Fibroblast of lung (primary cell): Measurements from ENCODE around the gene BORCS6. TPM values are rescaled to one million over a fixed set of nuclear protein-coding genes. Genes with fewer than 3 reads are reported as not detected.
A peak's percentile ranks its signal among the peaks of the same experiment; 100 is the strongest.

ENCODE experiments used
- DNase-seq, 2 donors: peaks; one replicate each; pipeline versions ENCODE4 v3.0.0 to v3.0.0-alpha.2; 2010; ENCODE audit warnings: low read depth in 2 of 2
- H2AFZ ChIP-seq: 2 replicates; pipeline ENCODE4 v1.5.1; 2012; ENCODE audit warnings: low read length, control low read depth, inconsistent platforms
- H3K27ac ChIP-seq: 2 replicates; pipeline ENCODE4 v1.5.1; 2011; ENCODE audit warnings: low read length, control low read depth; ENCODE audit not compliant: insufficient read depth
- H3K27me3 ChIP-seq: 2 replicates; pipeline ENCODE4 v1.5.1; 2011; ENCODE audit warnings: mild to moderate bottlenecking, low read length; ENCODE audit not compliant: control insufficient read depth, insufficient read depth
- H3K36me3 ChIP-seq: 2 replicates; pipeline ENCODE4 v1.5.1; 2011; ENCODE audit warnings: low read length; ENCODE audit not compliant: control insufficient read depth, insufficient read depth
- H3K4me1 ChIP-seq: 2 replicates; pipeline ENCODE4 v1.5.1; 2011; ENCODE audit warnings: low read length; ENCODE audit not compliant: control insufficient read depth, insufficient read depth; ENCODE audit errors: extremely low read depth
- H3K4me2 ChIP-seq: 2 replicates; pipeline ENCODE4 v1.5.1; 2011; ENCODE audit warnings: low read length, control low read depth; ENCODE audit not compliant: insufficient read depth; ENCODE audit errors: extremely low read depth
- H3K4me3 ChIP-seq, 4 experiments: fragments of 200-600 bp in 1 of 4; sonication (generic) in 1 of 4; replicated peaks in 1 of 4; 2 replicates each; pipeline ENCODE4 v1.5.1; 2011 to 2016; ENCODE audit warnings: low read length in 4 of 4, low read depth in 3 of 4, mild to moderate bottlenecking in 3 of 4, control low read depth in 2 of 4, inconsistent platforms in 1 of 4, mixed read lengths in 1 of 4; ENCODE audit not compliant: insufficient read depth in 1 of 4; ENCODE audit errors: control extremely low read depth in 1 of 4
- H3K79me2 ChIP-seq: 2 replicates; pipeline ENCODE4 v1.5.1; 2012; ENCODE audit warnings: mild to moderate bottlenecking, low read length, inconsistent platforms; ENCODE audit not compliant: control insufficient read depth, insufficient read depth
- H3K9ac ChIP-seq: 2 replicates; pipeline ENCODE4 v1.5.1; 2011; ENCODE audit warnings: mild to moderate bottlenecking, low read length, control low read depth; ENCODE audit not compliant: insufficient read depth
- H3K9me3 ChIP-seq: 2 replicates; pipeline ENCODE4 v1.5.1; 2012; ENCODE audit warnings: low read depth, low read length; ENCODE audit not compliant: control insufficient read depth, insufficient read depth
- H4K20me1 ChIP-seq: 2 replicates; pipeline ENCODE4 v1.5.1; 2011; ENCODE audit warnings: low read length; ENCODE audit not compliant: control insufficient read depth, insufficient read depth; ENCODE audit errors: extremely low read depth
- CTCF ChIP-seq, 2 donors: IDR thresholded peaks in 1 of 2; conservative IDR thresholded peaks in 1 of 2; 1 replicate in 1 of 2; 2 replicates in 1 of 2; pipeline ENCODE4 v1.5.1; 2011 to 2012; ENCODE audit warnings: low read length in 2 of 2, control low read depth in 1 of 2, inconsistent platforms in 1 of 2, low read depth in 1 of 2, mild to moderate bottlenecking in 1 of 2
- EZH2 ChIP-seq: IDR thresholded peaks from 2 replicates; pipeline ENCODE4 v1.5.1; 2012; ENCODE audit warnings: low read length, control low read depth, mild to moderate bottlenecking; ENCODE audit errors: missing control alignments
- polyA plus RNA-seq, 2 donors: library from polyadenylated mRNA; depleted of rRNA in 1 of 2; stranded (reverse) in 1 of 2; unstranded in 1 of 2; fragments of >200 nt; gene quantifications; 2 replicates each; pipeline ENCODE4 v1.2.1, GENCODE V29; 2011 to 2012; ENCODE audit warnings: missing spikeins in 1 of 2
- total RNA-seq: library from RNA; depleted of rRNA; stranded (reverse); fragments of >200 nt; gene quantifications from 2 replicates; pipeline ENCODE4 v1.2.1, GENCODE V29; 2014

Gene BORCS6
- total and polyA plus RNA-seq, 2 donors (not counting 1 experiment from before 2014, with no cell fraction given), result 2.9 to 11.4 TPM

- DNase-seq, result no peak
- no peak overlapping the region for H2AFZ ChIP-seq
- H3K4me3 ChIP-seq, result no peak overlapping the region
- no peak overlapping the region for H3K27ac ChIP-seq
- H4K20me1 ChIP-seq, result no peaks in the 10 kb centered on the region
- no peaks in the 10 kb centered on the region for H3K27me3 ChIP-seq
- H3K79me2 ChIP-seq, result peaks cover under 1% of the 10 kb centered on the region
- no peak overlapping the region for H3K9ac ChIP-seq
- no peaks in the 10 kb centered on the region for H3K9me3 ChIP-seq
- no peak for TF ChIP-seq CTCF (conservative IDR thresholded peaks at IDR 0.05 in 1 of 2, IDR thresholded peaks at IDR 0.05 in 1 of 2; ENCODE audit: low read depth in 1 of 2, low read length in 2 of 2)
- no peak for TF ChIP-seq EZH2
- no peak overlapping the region for H3K4me2 ChIP-seq
- peaks cover 23% of the 10 kb centered on the region for H3K4me1 ChIP-seq
- no peaks in the 10 kb centered on the region for H3K36me3 ChIP-seq
Observed at GRCh38 chr17:8167526-8167925, 22.5 kb downstream of the BORCS6 start.

- DNase-seq, result no peak
- H3K4me1 ChIP-seq, result peaks cover 25% of the 10 kb centered on the region
- H3K4me2 ChIP-seq, result no peak overlapping the region
- no peak overlapping the region for H3K9ac ChIP-seq
- no peak overlapping the region for H2AFZ ChIP-seq
- H3K36me3 ChIP-seq, result peaks cover under 1% of the 10 kb centered on the region
- H3K9me3 ChIP-seq, result no peaks in the 10 kb centered on the region
- no peak overlapping the region for H3K27ac ChIP-seq
- H3K27me3 ChIP-seq, result no peaks in the 10 kb centered on the region
- no peak overlapping the region for H3K4me3 ChIP-seq
- H3K79me2 ChIP-seq, result peaks cover 9% of the 10 kb centered on the region
- H4K20me1 ChIP-seq, result no peaks in the 10 kb centered on the region
- TF ChIP-seq CTCF (conservative IDR thresholded peaks at IDR 0.05 in 1 of 2, IDR thresholded peaks at IDR 0.05 in 1 of 2; ENCODE audit: low read depth in 1 of 2, low read length in 2 of 2) (no peak), EZH2 (no peak)
Observed at GRCh38 chr17:8166731-8167130, 23.2 kb downstream of the BORCS6 start.

- Histone ChIP-seq H3K4me3 (no peak overlapping the region), H3K79me2 (peaks cover 18% of the 10 kb centered on the region), H3K27me3 (no peaks in the 10 kb centered on the region), H2AFZ (no peak overlapping the region), H3K4me2 (peak overlapping the region; percentile 64), H3K9me3 (no peaks in the 10 kb centered on the region), H3K4me1 (peaks cover 35% of the 10 kb centered on the region), H3K27ac (peak overlapping the region; percentile 94), H4K20me1 (no peaks in the 10 kb centered on the region), H3K36me3 (peaks cover 10% of the 10 kb centered on the region), H3K9ac (peak overlapping the region; percentile 31)
- DNase-seq, result no peak
- TF ChIP-seq CTCF (conservative IDR thresholded peaks at IDR 0.05 in 1 of 2, IDR thresholded peaks at IDR 0.05 in 1 of 2; ENCODE audit: low read depth in 1 of 2, low read length in 2 of 2) (no peak), EZH2 (no peak)
Observed at GRCh38 chr17:8164815-8165131, 25.2 kb downstream of the BORCS6 start.
